OCI-LY1 (cell line): Measurements from ENCODE around the gene LEKR1.

Source experiments
- CTCF ChIP-seq: fragments of 200-600 bp; sonication (generic), shearing (Covaris generic); IDR thresholded peaks from 2 replicates; pipeline ENCODE4 v1.5.1; 2017; ENCODE audit warnings: mild to moderate bottlenecking, antibody characterized with exemption, low read length, moderate library complexity, mixed read lengths
- EZH2 ChIP-seq: fragments of 200-600 bp; sonication (generic), shearing (Covaris generic); IDR thresholded peaks from 2 replicates; pipeline ENCODE4 v1.8.0; 2017; ENCODE audit warnings: borderline replicate concordance, mixed run types, mild to moderate bottlenecking, antibody characterized with exemption, low read length, moderate library complexity, mixed read lengths

- TF ChIP-seq CTCF (no peak), EZH2 (no peak)
Measured at GRCh38 chr3:156865732-156866131, 39.6 kb downstream of the LEKR1 start.
